Nephron progenitor cell (in vitro differentiated cells): ENCODE measurements around the gene NET1.

ENCODE experiments used
- DNase-seq: peaks from one replicate; pipeline ENCODE4 v3.0.0; 2021
- H3K27ac Mint-ChIP-seq: 2 replicates; pipeline ENCODE4 v1.8.0; 2021; ENCODE audit warnings: mild to moderate bottlenecking, moderate library complexity, mixed read lengths
- H3K27me3 Mint-ChIP-seq: 2 replicates; pipeline ENCODE4 v1.8.0; 2021; ENCODE audit warnings: mild to moderate bottlenecking, low read depth, mixed read lengths; ENCODE audit not compliant: poor library complexity
- H3K36me3 Mint-ChIP-seq: 2 replicates; pipeline ENCODE4 v1.8.0; 2021; ENCODE audit warnings: low read depth, mixed read lengths
- H3K4me1 Mint-ChIP-seq: 2 replicates; pipeline ENCODE4 v1.8.0; 2021; ENCODE audit warnings: mixed read lengths
- H3K4me3 Mint-ChIP-seq: 2 replicates; pipeline ENCODE4 v1.8.0; 2021; ENCODE audit warnings: mild to moderate bottlenecking, moderate library complexity, mixed read lengths
- H3K9me3 Mint-ChIP-seq: 2 replicates; pipeline ENCODE4 v1.8.0; 2021; ENCODE audit warnings: mild to moderate bottlenecking, moderate library complexity, mixed read lengths
- TF ChIP-seq, protein P1 (sequence below): fragments of 200-600 bp; sonication (generic); IDR thresholded peaks from 2 replicates; pipeline ENCODE4 v1.5.0; 2021; ENCODE audit warnings: antibody characterized with exemption

The NET1 gene

DNA sequence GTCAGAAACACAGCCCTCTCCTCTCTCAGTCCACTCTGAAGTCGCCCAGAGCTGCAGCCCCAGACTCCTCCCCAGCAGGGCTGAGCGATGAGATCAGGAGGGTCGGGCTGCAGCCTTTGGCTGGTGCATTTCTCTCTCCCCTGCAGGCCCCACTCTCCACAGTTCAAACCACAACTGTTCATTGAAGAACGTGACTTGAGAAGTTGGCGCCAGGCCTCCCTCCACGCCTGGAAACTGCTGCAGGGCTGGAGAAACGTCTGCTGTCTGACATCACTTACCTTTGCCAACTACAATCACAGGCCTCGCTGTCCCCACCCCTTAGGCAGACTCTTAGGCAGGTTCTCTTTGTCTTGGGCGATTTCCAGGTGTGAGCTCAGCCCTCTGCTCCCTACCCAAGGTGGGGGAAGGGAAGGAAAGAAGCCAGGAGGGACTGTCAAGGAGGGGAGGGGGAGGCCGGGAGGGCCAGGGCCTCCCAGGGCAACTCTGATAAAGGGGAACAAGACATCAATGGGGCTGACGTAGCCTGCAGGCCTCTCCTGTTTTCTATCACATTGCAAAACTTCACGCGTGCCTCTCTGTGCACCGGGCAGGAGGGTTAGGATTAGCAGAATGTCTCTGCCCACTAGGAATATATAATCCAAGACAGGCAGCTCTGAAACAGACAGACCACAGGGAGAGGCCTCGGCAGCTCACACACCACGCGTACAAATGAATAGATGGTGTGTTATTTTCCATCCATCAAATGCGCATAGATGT lies 54.3 kb downstream of the NET1 start:
- Mint-ChIP-seq H3K27ac (peak overlapping the region; percentile 65), H3K4me3 (no peak overlapping the region), H3K9me3 (peaks cover 39% of the 10 kb centered on the region), H3K27me3 (peaks cover 8% of the 10 kb centered on the region), H3K36me3 (peaks cover 18% of the 10 kb centered on the region), H3K4me1 (peaks cover 36% of the 10 kb centered on the region)
- no peak for DNase-seq
- TF ChIP-seq, protein P1, sequence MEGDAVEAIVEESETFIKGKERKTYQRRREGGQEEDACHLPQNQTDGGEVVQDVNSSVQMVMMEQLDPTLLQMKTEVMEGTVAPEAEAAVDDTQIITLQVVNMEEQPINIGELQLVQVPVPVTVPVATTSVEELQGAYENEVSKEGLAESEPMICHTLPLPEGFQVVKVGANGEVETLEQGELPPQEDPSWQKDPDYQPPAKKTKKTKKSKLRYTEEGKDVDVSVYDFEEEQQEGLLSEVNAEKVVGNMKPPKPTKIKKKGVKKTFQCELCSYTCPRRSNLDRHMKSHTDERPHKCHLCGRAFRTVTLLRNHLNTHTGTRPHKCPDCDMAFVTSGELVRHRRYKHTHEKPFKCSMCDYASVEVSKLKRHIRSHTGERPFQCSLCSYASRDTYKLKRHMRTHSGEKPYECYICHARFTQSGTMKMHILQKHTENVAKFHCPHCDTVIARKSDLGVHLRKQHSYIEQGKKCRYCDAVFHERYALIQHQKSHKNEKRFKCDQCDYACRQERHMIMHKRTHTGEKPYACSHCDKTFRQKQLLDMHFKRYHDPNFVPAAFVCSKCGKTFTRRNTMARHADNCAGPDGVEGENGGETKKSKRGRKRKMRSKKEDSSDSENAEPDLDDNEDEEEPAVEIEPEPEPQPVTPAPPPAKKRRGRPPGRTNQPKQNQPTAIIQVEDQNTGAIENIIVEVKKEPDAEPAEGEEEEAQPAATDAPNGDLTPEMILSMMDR = no peak

DNA sequence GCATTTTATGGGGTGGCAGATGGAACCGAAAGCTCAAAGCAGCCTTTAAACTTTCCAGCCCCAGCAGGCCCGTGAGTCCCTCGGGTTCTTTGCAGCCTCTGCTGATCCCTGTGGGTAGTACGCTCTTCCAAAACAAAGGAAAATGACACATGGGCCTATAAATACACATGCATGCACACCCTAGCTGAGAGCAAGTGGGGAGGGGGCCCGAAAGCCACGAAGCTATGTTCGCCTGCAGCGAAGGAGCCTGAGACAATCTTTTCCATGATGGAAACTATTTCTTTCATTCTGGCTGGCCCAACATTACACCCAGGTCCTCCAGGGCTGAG lies 54.8 kb downstream of the NET1 start:
- Mint-ChIP-seq H3K9me3 (peaks cover 43% of the 10 kb centered on the region), H3K27me3 (peaks cover 8% of the 10 kb centered on the region), H3K4me1 (peaks cover 34% of the 10 kb centered on the region), H3K36me3 (peaks cover 13% of the 10 kb centered on the region), H3K27ac (no peak overlapping the region), H3K4me3 (no peak overlapping the region)
- TF ChIP-seq, protein P1 = no peak
- DNase-seq = no peak

DNA sequence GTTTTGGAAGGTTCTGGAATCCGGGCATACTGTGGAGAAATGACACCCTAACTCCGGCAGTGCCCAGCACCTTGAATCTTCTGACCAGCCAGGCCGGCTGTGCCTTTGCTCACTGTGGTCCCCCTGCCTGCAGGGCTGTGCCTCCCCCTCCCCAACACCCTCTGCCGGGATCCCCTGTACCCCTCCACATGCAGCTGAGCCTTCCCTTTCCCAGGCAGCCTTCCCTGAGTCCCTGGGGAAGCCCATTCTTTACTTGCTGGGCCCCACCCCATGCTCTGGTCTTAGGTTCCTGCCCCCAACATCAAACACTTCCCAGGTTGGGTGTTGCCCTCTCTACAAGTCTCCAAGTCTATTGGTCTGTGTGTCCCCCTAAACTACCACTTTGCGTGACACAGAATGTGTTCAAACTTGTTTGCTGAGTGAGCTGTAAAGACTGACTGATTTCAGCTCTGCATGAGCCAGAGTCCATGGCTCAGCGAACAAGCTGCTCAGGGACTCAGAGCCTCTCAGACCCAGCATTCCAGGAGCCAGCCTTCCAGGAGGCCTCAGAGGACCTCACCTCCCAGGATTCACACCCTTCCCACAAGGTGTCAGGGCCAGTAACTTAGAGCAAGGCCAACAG lies 55.4 kb downstream of the NET1 start:
- TF ChIP-seq, protein P1 = no peak
- Mint-ChIP-seq H3K4me3 (no peak overlapping the region), H3K27ac (peak overlapping the region; percentile 12), H3K27me3 (peaks cover 8% of the 10 kb centered on the region), H3K36me3 (peaks cover 10% of the 10 kb centered on the region), H3K4me1 (peaks cover 36% of the 10 kb centered on the region), H3K9me3 (peaks cover 45% of the 10 kb centered on the region)
- no peak for DNase-seq

DNA sequence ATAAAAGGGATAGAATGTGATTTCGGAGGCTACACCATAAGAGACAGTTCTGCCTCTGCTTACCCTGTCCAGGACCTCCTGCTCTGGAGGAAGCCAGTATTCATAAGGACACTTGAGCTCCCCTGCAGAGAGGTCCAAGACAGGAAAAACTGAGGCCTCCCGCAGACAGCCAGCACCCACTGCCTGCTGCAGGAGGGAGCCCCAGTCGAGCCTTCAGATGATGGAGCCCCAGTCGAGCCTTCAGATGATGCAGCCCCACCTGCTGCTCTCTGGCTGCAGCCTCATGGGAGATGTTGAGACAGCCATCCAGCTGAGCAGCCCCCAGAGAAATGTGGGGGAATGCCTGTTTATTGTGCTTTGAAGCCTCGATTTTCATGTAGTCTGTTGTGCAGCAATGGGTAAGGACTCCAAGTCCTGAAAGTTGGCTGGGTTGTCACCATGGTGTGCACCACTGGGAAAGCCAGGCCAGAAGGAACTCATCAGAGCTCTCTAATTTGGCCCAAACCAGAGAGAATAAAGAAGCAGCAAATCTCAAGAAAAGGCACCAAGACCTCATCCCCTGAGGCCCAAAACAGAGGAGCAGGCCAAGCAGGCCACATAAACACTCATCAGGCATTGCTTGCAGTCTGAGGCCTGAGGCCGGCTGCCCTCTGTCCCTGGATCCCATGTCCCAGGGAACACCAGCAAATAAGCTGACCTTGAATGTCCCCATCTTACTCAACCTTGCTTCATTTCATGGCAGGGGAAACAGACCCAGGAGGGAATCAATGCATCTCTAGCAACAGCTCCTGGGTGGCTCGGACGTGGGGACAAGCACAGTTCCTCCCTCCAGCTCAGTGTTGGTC lies 56.1 kb downstream of the NET1 start:
- TF ChIP-seq, protein P1 = no peak
- DNase-seq = no peak
- H3K27ac Mint-ChIP-seq = no peak overlapping the region
- peaks cover 8% of the 10 kb centered on the region for H3K27me3 Mint-ChIP-seq
- no peak overlapping the region for H3K4me3 Mint-ChIP-seq
- H3K9me3 Mint-ChIP-seq = peaks cover 47% of the 10 kb centered on the region
- H3K4me1 Mint-ChIP-seq = peaks cover 36% of the 10 kb centered on the region
- peaks cover 7% of the 10 kb centered on the region for H3K36me3 Mint-ChIP-seq

DNA sequence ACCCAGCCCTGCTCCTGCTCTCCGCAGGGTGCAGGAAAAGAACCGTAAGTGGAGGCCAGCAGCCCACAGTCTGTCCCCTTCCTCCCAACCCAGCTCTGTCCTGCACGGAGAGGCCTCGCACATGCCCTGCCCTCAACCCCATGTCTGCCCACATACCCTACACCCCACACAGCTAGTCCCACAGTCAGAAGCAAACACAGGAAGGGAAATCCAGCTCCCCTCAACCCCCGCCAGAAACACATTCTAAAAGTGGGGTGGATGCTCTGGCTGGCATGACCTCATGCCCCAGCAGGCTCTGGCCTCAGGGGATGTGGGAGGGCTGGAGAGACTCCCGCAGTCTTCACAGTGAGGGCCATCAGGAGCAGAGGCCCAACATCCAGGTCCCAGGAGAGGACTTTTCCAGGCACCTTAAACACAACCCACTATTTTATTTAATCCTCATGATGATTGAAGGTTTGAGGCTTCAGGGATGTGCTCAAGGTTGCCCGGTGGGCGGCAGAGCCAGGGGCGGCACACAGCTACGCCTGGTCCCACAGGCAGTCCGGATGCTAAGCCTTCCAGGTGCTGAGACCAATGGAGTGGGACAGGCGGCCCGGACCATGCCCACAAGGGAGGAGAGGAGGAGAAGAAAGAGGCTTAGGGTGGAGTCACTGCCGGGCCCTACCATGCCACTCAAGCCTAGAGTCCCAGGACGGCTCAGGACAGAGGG lies 57.1 kb downstream of the NET1 start:
- peaks cover 36% of the 10 kb centered on the region for H3K4me1 Mint-ChIP-seq
- TF ChIP-seq, protein P1 = no peak
- H3K27ac Mint-ChIP-seq = no peak overlapping the region
- peaks cover 37% of the 10 kb centered on the region for H3K9me3 Mint-ChIP-seq
- no peak for DNase-seq
- peaks cover 3% of the 10 kb centered on the region for H3K36me3 Mint-ChIP-seq
- no peak overlapping the region for H3K4me3 Mint-ChIP-seq
- H3K27me3 Mint-ChIP-seq = peaks cover 11% of the 10 kb centered on the region
